Measurements from ENCODE around the gene SELENOT. TPM values are rescaled to one million over a fixed set of nuclear protein-coding genes. Genes with fewer than 3 reads are reported as not detected.

SELENOT gene
- total and polyA plus RNA-seq, 2 donors, result 76.5 to 94.4 TPM

DNA sequence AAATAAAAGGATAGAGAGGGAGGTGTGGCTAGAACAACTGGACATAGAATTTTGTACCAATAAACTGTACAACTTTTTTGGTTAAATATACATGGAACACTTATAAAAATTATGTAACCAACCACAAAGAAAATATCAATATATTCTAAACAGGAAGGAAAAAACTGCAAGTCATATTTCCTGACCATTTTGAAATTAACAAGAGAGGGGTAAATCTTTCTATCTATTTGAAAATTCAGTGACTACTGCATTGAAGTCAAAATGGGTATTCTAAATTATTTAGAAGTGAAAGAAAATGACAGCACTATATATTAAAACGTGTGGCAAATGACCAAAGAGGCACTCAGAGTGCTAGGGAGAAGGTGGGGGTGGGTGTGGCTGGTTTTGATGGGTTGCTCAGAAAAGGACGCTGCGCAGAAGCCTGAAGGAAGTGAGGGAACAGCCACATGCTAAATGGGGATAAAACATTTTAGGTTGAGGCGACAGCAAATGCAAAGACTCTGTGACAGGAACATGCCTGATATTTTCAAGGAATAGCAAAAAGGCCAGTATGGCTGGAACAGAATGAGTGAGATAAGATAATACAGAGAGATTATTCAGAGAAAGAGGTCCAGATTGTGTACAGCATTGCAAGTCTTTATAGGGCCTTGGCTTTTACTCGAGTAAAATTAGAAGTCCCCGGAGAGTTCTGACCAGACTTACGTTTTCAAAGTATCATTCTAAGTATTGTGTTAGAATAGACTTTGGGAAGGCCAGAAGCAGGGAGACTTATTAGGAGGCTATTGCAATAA lies 59.5 kb downstream of the SELENOT start:
- 55% methylated on average over 7 of the region's 7 CpGs for WGBS
- DNase-seq (ENCODE audit: extremely low spot score), result no peak
- Histone ChIP-seq H3K4me3 (ENCODE audit: low read depth, low read length) (no peak overlapping the region), H3K36me3 (ENCODE audit: insufficient read depth) (no peaks in the 10 kb centered on the region), H3K4me1 (ENCODE audit: insufficient read depth) (no peaks in the 10 kb centered on the region), H3K27ac (ENCODE audit: low read depth) (no peak overlapping the region)

DNA sequence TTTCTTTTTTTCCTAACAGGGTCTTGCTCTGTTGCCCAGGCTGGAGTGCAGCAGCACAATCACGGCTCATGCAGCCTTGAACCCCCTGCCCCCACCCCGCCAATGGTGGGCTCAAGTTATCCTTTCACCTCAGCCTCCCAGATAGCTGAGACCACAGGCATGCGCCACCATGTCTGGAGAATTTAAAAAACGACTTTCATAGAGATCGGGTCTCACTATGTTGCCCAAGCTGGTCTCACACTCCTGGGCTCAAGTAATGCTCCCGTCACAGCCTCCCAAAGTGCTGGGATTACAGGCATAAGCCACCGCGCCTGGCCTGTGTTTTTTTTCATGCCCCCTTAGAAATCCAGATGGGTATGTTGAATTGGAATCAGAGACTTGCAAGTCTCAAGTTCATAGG lies 60.3 kb downstream of the SELENOT start:
- H3K4me3 ChIP-seq (ENCODE audit: low read depth, low read length), result no peak overlapping the region
- H3K36me3 ChIP-seq (ENCODE audit: insufficient read depth), result no peaks in the 10 kb centered on the region
- no peaks in the 10 kb centered on the region for H3K4me1 ChIP-seq (ENCODE audit: insufficient read depth)
- H3K27ac ChIP-seq (ENCODE audit: low read depth), result no peak overlapping the region
- DNase-seq (ENCODE audit: extremely low spot score), result no peak
- 88% methylated on average over 8 of the region's 8 CpGs for WGBS

DNA sequence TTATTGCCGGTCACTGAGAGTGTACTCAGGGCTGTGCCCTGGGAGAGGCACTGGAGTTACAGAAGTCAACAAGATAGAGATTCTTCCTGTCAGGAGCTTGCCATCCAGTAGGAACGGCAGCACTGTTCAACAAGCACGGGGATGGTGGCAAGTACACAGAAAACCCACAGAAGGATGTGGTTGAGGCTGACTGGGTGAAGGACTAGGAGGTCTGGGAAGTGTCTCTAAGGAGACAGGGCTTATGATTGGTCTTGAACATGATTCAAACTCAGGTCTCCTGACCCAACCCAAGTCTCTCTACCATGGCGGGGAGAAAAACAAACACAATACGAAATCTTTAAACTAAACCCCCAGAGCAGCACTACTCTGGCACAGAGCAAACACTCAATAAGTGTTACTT lies 63.0 kb downstream of the SELENOT start:
- H3K4me1 ChIP-seq (ENCODE audit: insufficient read depth), result no peaks in the 10 kb centered on the region
- no peak overlapping the region for H3K27ac ChIP-seq (ENCODE audit: low read depth)
- 86% methylated on average over 5 of the region's 5 CpGs for whole genome bisulfite sequencing
- DNase-seq (ENCODE audit: extremely low spot score), result no peak
- H3K36me3 ChIP-seq (ENCODE audit: insufficient read depth), result no peaks in the 10 kb centered on the region
- no peak overlapping the region for H3K4me3 ChIP-seq (ENCODE audit: low read depth, low read length)

DNA sequence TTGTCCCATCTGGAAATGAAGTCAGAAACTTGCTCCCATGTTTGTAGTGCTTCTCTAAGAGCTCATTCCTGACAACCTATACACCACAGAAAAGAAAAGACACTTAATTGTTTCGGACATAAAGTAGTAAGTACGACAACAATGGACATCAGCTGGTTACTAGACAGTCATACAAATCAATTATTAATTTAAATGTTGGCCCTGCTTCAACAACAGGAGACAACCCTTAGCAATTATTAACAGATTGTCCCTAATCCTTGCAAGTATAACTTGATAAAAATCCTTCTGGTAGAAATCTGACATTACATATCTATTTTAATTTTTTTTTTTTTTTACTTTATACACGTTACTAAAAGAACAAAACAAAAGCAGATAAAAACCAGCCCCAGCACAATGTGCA lies 70.8 kb downstream of the SELENOT start:
- WGBS, result 80% methylated on average over 3 of the region's 3 CpGs
- no peak for DNase-seq (ENCODE audit: extremely low spot score)
- no peaks in the 10 kb centered on the region for H3K36me3 ChIP-seq (ENCODE audit: insufficient read depth)
- no peak overlapping the region for H3K27ac ChIP-seq (ENCODE audit: low read depth)
- no peaks in the 10 kb centered on the region for H3K4me1 ChIP-seq (ENCODE audit: insufficient read depth)
- no peak overlapping the region for H3K4me3 ChIP-seq (ENCODE audit: low read depth, low read length)

DNA sequence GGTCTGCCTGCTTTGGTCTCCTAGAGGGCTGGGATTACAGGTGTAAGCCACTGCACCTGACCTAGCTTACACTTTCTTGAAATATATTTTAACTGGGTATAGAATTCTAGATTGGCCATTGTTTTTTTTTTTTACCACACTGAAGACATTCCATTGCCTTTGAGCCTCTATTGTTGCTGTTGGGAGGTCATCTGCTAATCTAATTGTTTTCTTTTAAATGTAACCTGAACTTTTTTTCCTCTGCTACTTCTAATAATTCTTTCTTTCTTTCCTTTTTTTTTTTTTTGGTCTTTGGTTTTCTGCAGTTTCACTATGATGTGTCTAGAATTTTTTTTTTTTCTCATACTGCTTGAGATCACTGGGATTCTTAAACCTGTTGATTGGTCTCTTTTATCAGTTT lies 72.5 kb downstream of the SELENOT start:
- Histone ChIP-seq H3K4me3 (ENCODE audit: low read depth, low read length) (no peak overlapping the region), H3K27ac (ENCODE audit: low read depth) (no peak overlapping the region), H3K4me1 (ENCODE audit: insufficient read depth) (no peaks in the 10 kb centered on the region), H3K36me3 (ENCODE audit: insufficient read depth) (no peaks in the 10 kb centered on the region)
- DNase-seq (ENCODE audit: extremely low spot score), result no peak

Other genes with a start within 250 kb of the SELENOT start
- gene TSC22D2, start 195.0 kb upstream of the SELENOT start, total RNA-seq, result 48.3 TPM
- 16.3 TPM for gene TSC22D2, start 195.0 kb upstream of the SELENOT start, polyA plus RNA-seq
- 144 TPM for gene SERP1, start 56.8 kb upstream of the SELENOT start, total RNA-seq
- gene SERP1, start 56.8 kb upstream of the SELENOT start, polyA plus RNA-seq, result 115 TPM
- gene EIF2A, start 56.5 kb upstream of the SELENOT start, total RNA-seq, result 194 TPM
- 63.3 TPM for gene EIF2A, start 56.5 kb upstream of the SELENOT start, polyA plus RNA-seq
- 0.21 TPM for gene ERICH6, start 100.6 kb downstream of the SELENOT start, total RNA-seq
- gene ERICH6, start 100.6 kb downstream of the SELENOT start, polyA plus RNA-seq, result not detected
- 27.4 TPM for gene SIAH2, start 159.8 kb downstream of the SELENOT start, total RNA-seq
- gene SIAH2, start 159.8 kb downstream of the SELENOT start, polyA plus RNA-seq, result 28.2 TPM